HepG2 (cell line): ENCODE measurements around the gene SNX30. TPM values are rescaled to one million over a fixed set of nuclear protein-coding genes. Genes with fewer than 3 reads are reported as not detected.

Experiments used
- KAT7 ChIP-seq: IDR thresholded peaks from 2 replicates; pipeline ENCODE4 v1.6.1; 2018; ENCODE audit warnings: borderline replicate concordance, missing compliant biosample characterization
- KDM1A ChIP-seq: IDR thresholded peaks from 2 replicates; pipeline ENCODE4 v1.6.1; 2016; ENCODE audit warnings: missing compliant biosample characterization
- KLF16 ChIP-seq, 2 experiments: sonication (generic) in 1 of 2; formaldehyde crosslinking in 1 of 2; IDR thresholded peaks; 2 replicates each; pipeline versions ENCODE4 v1.6.1 to v1.8.0; 2016 to 2023; ENCODE audit warnings: missing genetic modification reagents in 2 of 2, missing compliant biosample characterization in 1 of 2
- MYC ChIP-seq: sonication (generic); formaldehyde crosslinking; IDR thresholded peaks from 2 replicates; pipeline ENCODE4 v1.9.0; 2021; ENCODE audit warnings: missing genetic modification reagents, borderline replicate concordance
- POGZ ChIP-seq: sonication (generic); formaldehyde crosslinking; IDR thresholded peaks from 2 replicates; pipeline ENCODE4 v1.4.0; 2020; ENCODE audit warnings: mild to moderate bottlenecking, missing genetic modification reagents
- SAP130 ChIP-seq: IDR thresholded peaks from 2 replicates; pipeline ENCODE4 v1.6.1; 2016; ENCODE audit warnings: low read depth
- SUZ12 ChIP-seq: fragments of 150-350 bp; IDR thresholded peaks from 2 replicates; pipeline ENCODE4 v1.6.1; 2014; ENCODE audit warnings: low read depth, low read length
- YEATS2 ChIP-seq: sonication (generic); formaldehyde crosslinking; IDR thresholded peaks from 2 replicates; pipeline ENCODE4 v1.4.0; 2020; ENCODE audit warnings: missing genetic modification reagents, borderline replicate concordance
- ZFP37 ChIP-seq: sonication (generic); formaldehyde crosslinking; IDR thresholded peaks from 2 replicates; pipeline ENCODE4 v1.4.0; 2020; ENCODE audit warnings: missing genetic modification reagents, borderline replicate concordance
- ZFX ChIP-seq: sonication (generic); formaldehyde crosslinking; IDR thresholded peaks from 2 replicates; pipeline ENCODE4 v1.4.0; 2020; ENCODE audit warnings: mild to moderate bottlenecking, low read depth, missing genetic modification reagents, moderate library complexity
- ZNF292 ChIP-seq: sonication (generic); formaldehyde crosslinking; IDR thresholded peaks from 2 replicates; pipeline ENCODE4 v1.8.1; 2022; ENCODE audit warnings: mild to moderate bottlenecking, low read depth, missing genetic modification reagents, borderline replicate concordance
- ZNF441 ChIP-seq: sonication (generic); formaldehyde crosslinking; IDR thresholded peaks from 2 replicates; pipeline ENCODE4 v1.7.0; 2021; ENCODE audit warnings: missing genetic modification reagents, borderline replicate concordance
- ZNF562 ChIP-seq: sonication (generic); formaldehyde crosslinking; IDR thresholded peaks from 2 replicates; pipeline ENCODE4 v1.8.0; 2022; ENCODE audit warnings: missing genetic modification reagents, borderline replicate concordance
- ZZZ3 ChIP-seq: sonication (generic); formaldehyde crosslinking; IDR thresholded peaks from 2 replicates; pipeline ENCODE4 v1.4.0; 2020; ENCODE audit warnings: missing genetic modification reagents, mild to moderate bottlenecking, borderline replicate concordance
- polyA plus RNA-seq, 8 experiments: library from polyadenylated mRNA; depleted of rRNA in 3 of 8; stranded (reverse) in 7 of 8; unstranded in 1 of 8; fragments of >200 nt; fragmentation: Illumina TruSeq in 4 of 8; extraction: Trizol in 4 of 8; gene quantifications; 2 replicates each; pipeline versions ENCODE4 v1.2.1 to v1.2.3, GENCODE V29; 2011 to 2016; ENCODE audit warnings: low read depth in 4 of 8, missing spikeins in 1 of 8, mixed read lengths in 1 of 8; ENCODE audit not compliant: insufficient read depth in 1 of 8
- total RNA-seq, 5 experiments: library from RNA; depleted of rRNA; stranded (reverse); fragments of >200 nt; fragmentation: Illumina TruSeq; extraction: Trizol; gene quantifications; 2 replicates each; pipeline ENCODE4 v1.2.3, GENCODE V29; 2016; ENCODE audit warnings: low read depth in 1 of 5
- TF ChIP-seq, protein P1 (sequence below): sonication (generic); formaldehyde crosslinking; IDR thresholded peaks from 2 replicates; pipeline ENCODE4 v1.8.0; 2022; ENCODE audit warnings: missing genetic modification reagents, mild to moderate bottlenecking, moderate library complexity, borderline replicate concordance
- TF ChIP-seq, protein P2 (sequence below): sonication (generic); formaldehyde crosslinking; IDR thresholded peaks from 2 replicates; pipeline ENCODE4 v1.5.1; 2020; ENCODE audit warnings: missing genetic modification reagents, mild to moderate bottlenecking, borderline replicate concordance
- TF ChIP-seq, protein P3 (sequence below): sonication (generic); formaldehyde crosslinking; IDR thresholded peaks from 2 replicates; pipeline ENCODE4 v1.5.0; 2020; ENCODE audit warnings: mild to moderate bottlenecking, missing genetic modification reagents, moderate library complexity

SNX30 gene
- total and polyA plus RNA-seq, 2 of the 13 experiments (the other 11 are each of a cell fraction or from before 2014, with no cell fraction given), result 4.4 to 12.4 TPM

- TF ChIP-seq, protein P1, sequence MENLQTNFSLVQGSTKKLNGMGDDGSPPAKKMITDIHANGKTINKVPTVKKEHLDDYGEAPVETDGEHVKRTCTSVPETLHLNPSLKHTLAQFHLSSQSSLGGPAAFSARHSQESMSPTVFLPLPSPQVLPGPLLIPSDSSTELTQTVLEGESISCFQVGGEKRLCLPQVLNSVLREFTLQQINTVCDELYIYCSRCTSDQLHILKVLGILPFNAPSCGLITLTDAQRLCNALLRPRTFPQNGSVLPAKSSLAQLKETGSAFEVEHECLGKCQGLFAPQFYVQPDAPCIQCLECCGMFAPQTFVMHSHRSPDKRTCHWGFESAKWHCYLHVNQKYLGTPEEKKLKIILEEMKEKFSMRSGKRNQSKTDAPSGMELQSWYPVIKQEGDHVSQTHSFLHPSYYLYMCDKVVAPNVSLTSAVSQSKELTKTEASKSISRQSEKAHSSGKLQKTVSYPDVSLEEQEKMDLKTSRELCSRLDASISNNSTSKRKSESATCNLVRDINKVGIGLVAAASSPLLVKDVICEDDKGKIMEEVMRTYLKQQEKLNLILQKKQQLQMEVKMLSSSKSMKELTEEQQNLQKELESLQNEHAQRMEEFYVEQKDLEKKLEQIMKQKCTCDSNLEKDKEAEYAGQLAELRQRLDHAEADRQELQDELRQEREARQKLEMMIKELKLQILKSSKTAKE (CRISPR knock-in tag), result no peak
- TF ChIP-seq KDM1A (no peak), ZFP37 (CRISPR knock-in tag) (no peak), POGZ (peak; percentile 84), ZNF441 (CRISPR knock-in tag) (no peak), ZNF562 (CRISPR knock-in tag) (no peak), KLF16 (CRISPR knock-in tag; IDR thresholded peaks at IDR 0.05) (peak in 1 of 2 experiments; percentile 71; a peak in 1 of 4 replicates), ZFX (peak; percentile 75), SUZ12 (peak; percentile 23; the same call in 1 of the 2 replicates), MYC (CRISPR knock-in tag) (peak; percentile 38; the same call in 1 of the 2 replicates), SAP130 (CRISPR knock-in tag) (peak; percentile 97), YEATS2 (CRISPR knock-in tag) (peak; percentile 67; the same call in 1 of the 2 replicates), ZZZ3 (CRISPR knock-in tag) (peak; percentile 42; the same call in 1 of the 2 replicates), ZNF292 (CRISPR knock-in tag) (0 out of 2 replicates have a peak, but pooled peaks have one; percentile 58), KAT7 (CRISPR knock-in tag) (no peak; the same call in 1 of the 2 replicates)
- TF ChIP-seq, protein P2, sequence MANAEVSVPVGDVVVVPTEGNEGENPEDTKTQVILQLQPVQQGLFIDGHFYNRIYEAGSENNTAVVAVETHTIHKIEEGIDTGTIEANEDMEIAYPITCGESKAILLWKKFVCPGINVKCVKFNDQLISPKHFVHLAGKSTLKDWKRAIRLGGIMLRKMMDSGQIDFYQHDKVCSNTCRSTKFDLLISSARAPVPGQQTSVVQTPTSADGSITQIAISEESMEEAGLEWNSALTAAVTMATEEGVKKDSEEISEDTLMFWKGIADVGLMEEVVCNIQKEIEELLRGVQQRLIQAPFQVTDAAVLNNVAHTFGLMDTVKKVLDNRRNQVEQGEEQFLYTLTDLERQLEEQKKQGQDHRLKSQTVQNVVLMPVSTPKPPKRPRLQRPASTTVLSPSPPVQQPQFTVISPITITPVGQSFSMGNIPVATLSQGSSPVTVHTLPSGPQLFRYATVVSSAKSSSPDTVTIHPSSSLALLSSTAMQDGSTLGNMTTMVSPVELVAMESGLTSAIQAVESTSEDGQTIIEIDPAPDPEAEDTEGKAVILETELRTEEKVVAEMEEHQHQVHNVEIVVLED, result peak; percentile 72
- TF ChIP-seq, protein P3, sequence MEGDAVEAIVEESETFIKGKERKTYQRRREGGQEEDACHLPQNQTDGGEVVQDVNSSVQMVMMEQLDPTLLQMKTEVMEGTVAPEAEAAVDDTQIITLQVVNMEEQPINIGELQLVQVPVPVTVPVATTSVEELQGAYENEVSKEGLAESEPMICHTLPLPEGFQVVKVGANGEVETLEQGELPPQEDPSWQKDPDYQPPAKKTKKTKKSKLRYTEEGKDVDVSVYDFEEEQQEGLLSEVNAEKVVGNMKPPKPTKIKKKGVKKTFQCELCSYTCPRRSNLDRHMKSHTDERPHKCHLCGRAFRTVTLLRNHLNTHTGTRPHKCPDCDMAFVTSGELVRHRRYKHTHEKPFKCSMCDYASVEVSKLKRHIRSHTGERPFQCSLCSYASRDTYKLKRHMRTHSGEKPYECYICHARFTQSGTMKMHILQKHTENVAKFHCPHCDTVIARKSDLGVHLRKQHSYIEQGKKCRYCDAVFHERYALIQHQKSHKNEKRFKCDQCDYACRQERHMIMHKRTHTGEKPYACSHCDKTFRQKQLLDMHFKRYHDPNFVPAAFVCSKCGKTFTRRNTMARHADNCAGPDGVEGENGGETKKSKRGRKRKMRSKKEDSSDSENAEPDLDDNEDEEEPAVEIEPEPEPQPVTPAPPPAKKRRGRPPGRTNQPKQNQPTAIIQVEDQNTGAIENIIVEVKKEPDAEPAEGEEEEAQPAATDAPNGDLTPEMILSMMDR (CRISPR knock-in tag), result peak; percentile 71
Measured at GRCh38 chr9:112717661-112718331, 32.8 kb upstream of the SNX30 start, which contains the start of gene INIP (continued).
